ENCODE measurements around the gene LRBA.

LRBA gene

GRCh38 chr4:150421612-150422011, 593.5 kb downstream of the LRBA start:
- Histone ChIP-seq H3K4me1 (ENCODE audit: control insufficient read depth, low read length) (no peaks in the 10 kb centered on the region), H3K27me3 (ENCODE audit: control insufficient read depth, low read length) (no peaks in the 10 kb centered on the region), H3K9me3 (ENCODE audit: control insufficient read depth, insufficient read depth, low read length) (no peaks in the 10 kb centered on the region), H3K36me3 (ENCODE audit: control insufficient read depth, low read length) (no peaks in the 10 kb centered on the region), H3K27ac (ENCODE audit: low read depth, low read length) (no peak overlapping the region), H3K9me2 (replicated peaks; ENCODE audit: control insufficient read depth, low read length) (no peaks in the 10 kb centered on the region), H3F3A (ENCODE audit: control insufficient read depth, insufficient read depth) (no peaks in the 10 kb centered on the region), H3K79me2 (ENCODE audit: control insufficient read depth, low read length) (no peaks in the 10 kb centered on the region), H4K20me1 (ENCODE audit: control insufficient read depth, insufficient read depth, low read depth, low read length) (no peaks in the 10 kb centered on the region), H3K4me2 (ENCODE audit: low read length) (no peak overlapping the region), H3K4me3 (ENCODE audit: low read length) (no peak overlapping the region)
- TF ChIP-seq CTCF (IDR thresholded peaks at IDR 0.05; ENCODE audit: low read depth, low read length, poor library complexity, severe bottlenecking), result no peak

GRCh38 chr4:150419939-150420338, 595.1 kb downstream of the LRBA start:
- Histone ChIP-seq H3K27me3 (ENCODE audit: control insufficient read depth, low read length) (no peaks in the 10 kb centered on the region), H3K4me1 (ENCODE audit: control insufficient read depth, low read length) (no peaks in the 10 kb centered on the region), H3F3A (ENCODE audit: control insufficient read depth, insufficient read depth) (no peaks in the 10 kb centered on the region), H3K27ac (ENCODE audit: low read depth, low read length) (no peak overlapping the region), H3K4me2 (ENCODE audit: low read length) (no peak overlapping the region), H3K4me3 (ENCODE audit: low read length) (no peak overlapping the region), H4K20me1 (ENCODE audit: control insufficient read depth, insufficient read depth, low read depth, low read length) (no peaks in the 10 kb centered on the region), H3K79me2 (ENCODE audit: control insufficient read depth, low read length) (no peaks in the 10 kb centered on the region), H3K36me3 (ENCODE audit: control insufficient read depth, low read length) (no peaks in the 10 kb centered on the region), H3K9me3 (ENCODE audit: control insufficient read depth, insufficient read depth, low read length) (no peaks in the 10 kb centered on the region), H3K9me2 (replicated peaks; ENCODE audit: control insufficient read depth, low read length) (no peaks in the 10 kb centered on the region)
- TF ChIP-seq CTCF (IDR thresholded peaks at IDR 0.05; ENCODE audit: low read depth, low read length, poor library complexity, severe bottlenecking), result no peak
- no peak for TF ChIP-seq EZH2phosphoT487 (IDR thresholded peaks at IDR 0.05; ENCODE audit: borderline replicate concordance, low read length)

- Histone ChIP-seq H3K27me3 (ENCODE audit: control insufficient read depth, low read length) (no peaks in the 10 kb centered on the region), H3K4me3 (ENCODE audit: low read length) (no peak overlapping the region), H3F3A (ENCODE audit: control insufficient read depth, insufficient read depth) (no peaks in the 10 kb centered on the region), H3K79me2 (ENCODE audit: control insufficient read depth, low read length) (no peaks in the 10 kb centered on the region), H3K9me3 (ENCODE audit: control insufficient read depth, insufficient read depth, low read length) (no peaks in the 10 kb centered on the region), H3K9me2 (replicated peaks; ENCODE audit: control insufficient read depth, low read length) (no peaks in the 10 kb centered on the region), H3K4me1 (ENCODE audit: control insufficient read depth, low read length) (no peaks in the 10 kb centered on the region), H4K20me1 (ENCODE audit: control insufficient read depth, insufficient read depth, low read depth, low read length) (no peaks in the 10 kb centered on the region), H3K36me3 (ENCODE audit: control insufficient read depth, low read length) (no peaks in the 10 kb centered on the region), H3K27ac (ENCODE audit: low read depth, low read length) (no peak overlapping the region), H3K4me2 (ENCODE audit: low read length) (no peak overlapping the region)
- TF ChIP-seq CTCF (IDR thresholded peaks at IDR 0.05; ENCODE audit: low read depth, low read length, poor library complexity, severe bottlenecking) (no peak), EZH2phosphoT487 (IDR thresholded peaks at IDR 0.05; ENCODE audit: borderline replicate concordance, low read length) (no peak)
Measured at GRCh38 chr4:150418757-150419410, 596.2 kb downstream of the LRBA start.
